ENCODE data around the gene MUC12. TPM values are rescaled to one million over a fixed set of nuclear protein-coding genes. Genes with fewer than 3 reads are reported as not detected.
"Not testable (repeated sequence)": the region's sequence is repeated elsewhere in the genome, so short reads cannot be mapped to it uniquely, and the experiment has no call there.

MUC12 gene
- polyA plus RNA-seq, 1 donor (not counting 4 experiments of a cell fraction or from before 2014, with no cell fraction given): 0.24 TPM

DNA sequence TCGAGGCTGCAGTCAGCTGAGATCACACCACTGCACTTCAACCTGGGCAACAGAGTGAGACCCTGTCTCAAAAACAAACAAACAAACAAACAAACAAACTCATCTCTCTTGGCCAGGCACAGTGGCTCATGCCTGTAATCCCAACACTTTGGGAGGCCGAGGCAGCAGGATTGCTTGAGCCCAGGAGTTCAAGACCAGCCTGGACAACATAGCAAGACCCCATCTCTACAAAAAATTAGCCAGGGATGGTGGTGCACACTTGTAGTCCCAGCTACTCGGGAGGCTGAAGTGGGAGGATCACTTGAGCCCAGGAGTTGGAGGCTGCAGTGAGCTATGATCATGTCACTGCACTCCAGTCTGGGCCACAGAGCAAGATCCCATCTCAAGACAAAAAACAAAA is 95.8 kb downstream of the MUC12 start:
- H3K4me2 ChIP-seq (ENCODE audit: control insufficient read depth, extremely low read depth, insufficient read depth, low read depth, low read length); H3K79me2 ChIP-seq (ENCODE audit: control insufficient read depth, insufficient read depth, low read length); dilution Hi-C loops (cut with MboI; ENCODE audit: extremely low pct_ligation_motif_present, low sequenced_read_pairs); H4K20me1 ChIP-seq (ENCODE audit: control insufficient read depth, extremely low read depth, insufficient read depth, low read length); H3K4me3 ChIP-seq (ENCODE audit: control insufficient read depth in 2 of 3, extremely low read depth in 1 of 3, insufficient read depth in 2 of 3, low read depth in 1 of 3, low read length in 3 of 3); H3K9ac ChIP-seq (ENCODE audit: control insufficient read depth, extremely low read depth, insufficient read depth, low read length); DNase-seq (ENCODE audit: low read depth, low spot score); H3K9me3 ChIP-seq (ENCODE audit: control insufficient read depth, low read depth, low read length); H3K36me3 ChIP-seq (ENCODE audit: control insufficient read depth in 2 of 2, extremely low read depth in 1 of 2, insufficient read depth in 2 of 2, low read length in 2 of 2); FAIRE-seq; H3K9me1 ChIP-seq (ENCODE audit: control insufficient read depth, extremely low read depth, insufficient read depth, low read length); H3K4me1 ChIP-seq (ENCODE audit: control insufficient read depth, extremely low read depth, insufficient read depth, low read length); H3K27ac ChIP-seq (ENCODE audit: control insufficient read depth, insufficient read depth, low read length); H2AFZ ChIP-seq (ENCODE audit: control insufficient read depth, low read length); H3K27me3 ChIP-seq (ENCODE audit: control insufficient read depth, extremely low read depth, insufficient read depth, low read length): not testable (repeated sequence)

DNA sequence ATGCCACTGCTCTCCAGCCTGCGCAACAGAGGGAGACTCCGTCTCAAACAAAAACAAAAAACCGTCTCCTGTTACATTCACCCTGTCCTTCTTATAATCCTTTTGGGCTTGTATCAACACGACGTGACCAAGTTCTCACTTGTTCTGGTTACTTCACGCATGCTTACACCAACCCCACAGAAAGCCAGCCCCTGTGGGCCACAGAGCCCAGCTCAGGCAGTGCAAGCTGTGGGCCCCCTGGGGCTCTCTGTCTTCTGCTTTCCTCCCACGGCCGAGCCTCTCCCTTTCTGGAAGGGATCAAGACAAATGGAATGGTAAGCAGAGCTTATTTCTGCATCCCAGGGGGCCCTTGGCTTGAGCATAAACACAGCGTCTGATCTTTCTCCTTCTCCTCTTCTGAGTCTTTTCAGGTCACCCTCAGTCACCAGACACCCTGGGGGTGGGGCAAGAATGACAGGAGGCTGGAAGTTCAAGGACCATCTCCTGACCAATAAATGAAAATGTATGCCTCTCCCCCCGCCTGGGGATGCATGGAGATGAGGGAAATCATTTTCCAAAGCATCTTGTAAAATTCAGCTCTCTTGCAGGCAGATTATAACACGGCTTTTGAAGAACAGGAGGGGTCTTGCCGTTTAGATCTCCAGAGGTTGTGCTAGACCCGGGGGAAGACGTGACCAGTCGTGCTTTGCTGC is 96.9 kb downstream of the MUC12 start:
- no peaks in the 10 kb centered on the region for H3K4me1 ChIP-seq (ENCODE audit: control insufficient read depth, extremely low read depth, insufficient read depth, low read length)
- TF ChIP-seq, protein P1, sequence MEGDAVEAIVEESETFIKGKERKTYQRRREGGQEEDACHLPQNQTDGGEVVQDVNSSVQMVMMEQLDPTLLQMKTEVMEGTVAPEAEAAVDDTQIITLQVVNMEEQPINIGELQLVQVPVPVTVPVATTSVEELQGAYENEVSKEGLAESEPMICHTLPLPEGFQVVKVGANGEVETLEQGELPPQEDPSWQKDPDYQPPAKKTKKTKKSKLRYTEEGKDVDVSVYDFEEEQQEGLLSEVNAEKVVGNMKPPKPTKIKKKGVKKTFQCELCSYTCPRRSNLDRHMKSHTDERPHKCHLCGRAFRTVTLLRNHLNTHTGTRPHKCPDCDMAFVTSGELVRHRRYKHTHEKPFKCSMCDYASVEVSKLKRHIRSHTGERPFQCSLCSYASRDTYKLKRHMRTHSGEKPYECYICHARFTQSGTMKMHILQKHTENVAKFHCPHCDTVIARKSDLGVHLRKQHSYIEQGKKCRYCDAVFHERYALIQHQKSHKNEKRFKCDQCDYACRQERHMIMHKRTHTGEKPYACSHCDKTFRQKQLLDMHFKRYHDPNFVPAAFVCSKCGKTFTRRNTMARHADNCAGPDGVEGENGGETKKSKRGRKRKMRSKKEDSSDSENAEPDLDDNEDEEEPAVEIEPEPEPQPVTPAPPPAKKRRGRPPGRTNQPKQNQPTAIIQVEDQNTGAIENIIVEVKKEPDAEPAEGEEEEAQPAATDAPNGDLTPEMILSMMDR (optimal IDR thresholded peaks at IDR 0.05 in 1 of 3, IDR thresholded peaks at IDR 0.05 in 1 of 3, conservative IDR thresholded peaks at IDR 0.05 in 1 of 3; ENCODE audit: extremely low read depth in 1 of 3, insufficient read depth in 2 of 3, low read length in 3 of 3): no peak
- TF ChIP-seq EZH2 (IDR thresholded peaks at IDR 0.05; ENCODE audit: low read length): no peak
- peaks cover 3% of the 10 kb centered on the region for H3K27me3 ChIP-seq (ENCODE audit: control insufficient read depth, extremely low read depth, insufficient read depth, low read length)
- H2AFZ ChIP-seq (ENCODE audit: control insufficient read depth, low read length): no peak overlapping the region
- dilution Hi-C loops (cut with MboI; ENCODE audit: extremely low pct_ligation_motif_present, low sequenced_read_pairs): no loop called here
- no peaks in the 10 kb centered on the region for H3K79me2 ChIP-seq (ENCODE audit: control insufficient read depth, insufficient read depth, low read length)
- no peaks in the 10 kb centered on the region for H4K20me1 ChIP-seq (ENCODE audit: control insufficient read depth, extremely low read depth, insufficient read depth, low read length)
- no peak overlapping the region for H3K27ac ChIP-seq (ENCODE audit: control insufficient read depth, insufficient read depth, low read length)
- no peak overlapping the region for H3K9ac ChIP-seq (ENCODE audit: control insufficient read depth, extremely low read depth, insufficient read depth, low read length)
- no peaks in the 10 kb centered on the region for H3K9me3 ChIP-seq (ENCODE audit: control insufficient read depth, low read depth, low read length)
- H3K36me3 ChIP-seq (ENCODE audit: control insufficient read depth in 2 of 2, extremely low read depth in 1 of 2, insufficient read depth in 2 of 2, low read length in 2 of 2): no peaks in the 10 kb centered on the region
- no peaks in the 10 kb centered on the region for H3K9me1 ChIP-seq (ENCODE audit: control insufficient read depth, extremely low read depth, insufficient read depth, low read length)
- DNase-seq (ENCODE audit: low read depth, low spot score) (no peak), FAIRE-seq (peak; percentile 77)
- no peak overlapping the region for H3K4me2 ChIP-seq (ENCODE audit: control insufficient read depth, extremely low read depth, insufficient read depth, low read depth, low read length)
- no peak overlapping the region for H3K4me3 ChIP-seq (ENCODE audit: control insufficient read depth in 2 of 3, extremely low read depth in 1 of 3, insufficient read depth in 2 of 3, low read depth in 1 of 3, low read length in 3 of 3)

DNA sequence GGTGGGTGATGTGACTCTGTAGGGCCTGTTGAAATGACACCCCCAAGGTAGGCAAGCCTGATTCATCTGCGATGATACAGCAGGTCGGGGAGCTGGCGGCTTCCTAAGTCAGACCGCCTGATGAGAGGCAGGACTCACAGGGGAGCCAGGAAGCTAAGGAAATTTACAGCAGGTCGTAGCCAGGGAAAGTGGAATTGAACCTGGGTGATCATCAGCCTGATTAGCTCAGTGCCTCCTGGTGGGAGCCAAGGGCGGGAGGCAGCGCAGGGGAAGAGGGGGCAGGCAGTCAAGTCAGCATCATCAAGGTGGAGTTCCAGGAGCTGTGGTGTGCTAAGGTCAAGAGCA is 97.4 kb downstream of the MUC12 start:
- Histone ChIP-seq H3K79me2 (ENCODE audit: control insufficient read depth, insufficient read depth, low read length) (no peaks in the 10 kb centered on the region), H3K36me3 (ENCODE audit: control insufficient read depth in 2 of 2, extremely low read depth in 1 of 2, insufficient read depth in 2 of 2, low read length in 2 of 2) (no peaks in the 10 kb centered on the region), H3K9ac (ENCODE audit: control insufficient read depth, extremely low read depth, insufficient read depth, low read length) (no peak overlapping the region), H4K20me1 (ENCODE audit: control insufficient read depth, extremely low read depth, insufficient read depth, low read length) (no peaks in the 10 kb centered on the region), H3K4me2 (ENCODE audit: control insufficient read depth, extremely low read depth, insufficient read depth, low read depth, low read length) (no peak overlapping the region), H2AFZ (ENCODE audit: control insufficient read depth, low read length) (no peak overlapping the region), H3K4me3 (ENCODE audit: control insufficient read depth in 2 of 3, extremely low read depth in 1 of 3, insufficient read depth in 2 of 3, low read depth in 1 of 3, low read length in 3 of 3) (no peak overlapping the region), H3K27me3 (ENCODE audit: control insufficient read depth, extremely low read depth, insufficient read depth, low read length) (peaks cover 3% of the 10 kb centered on the region), H3K9me3 (ENCODE audit: control insufficient read depth, low read depth, low read length) (no peaks in the 10 kb centered on the region), H3K27ac (ENCODE audit: control insufficient read depth, insufficient read depth, low read length) (no peak overlapping the region), H3K9me1 (ENCODE audit: control insufficient read depth, extremely low read depth, insufficient read depth, low read length) (no peaks in the 10 kb centered on the region), H3K4me1 (ENCODE audit: control insufficient read depth, extremely low read depth, insufficient read depth, low read length) (no peaks in the 10 kb centered on the region)
- FAIRE-seq (no peak), DNase-seq (ENCODE audit: low read depth, low spot score) (no peak)
- dilution Hi-C loops (cut with MboI; ENCODE audit: extremely low pct_ligation_motif_present, low sequenced_read_pairs): no loop called here
- TF ChIP-seq EZH2 (IDR thresholded peaks at IDR 0.05; ENCODE audit: low read length): no peak
- TF ChIP-seq, protein P1 (optimal IDR thresholded peaks at IDR 0.05 in 1 of 3, IDR thresholded peaks at IDR 0.05 in 1 of 3, conservative IDR thresholded peaks at IDR 0.05 in 1 of 3; ENCODE audit: extremely low read depth in 1 of 3, insufficient read depth in 2 of 3, low read length in 3 of 3): no peak

All from keratinocyte (primary cell).